PFSK-1 (cell line): ENCODE results near the gene TMIE.

ENCODE experiments used
- FOXP2 ChIP-seq: optimal IDR thresholded peaks from 2 replicates; pipeline ENCODE3; 2011; ENCODE audit warnings: borderline replicate concordance, control low read depth, inconsistent platforms; ENCODE audit not compliant: insufficient read depth; ENCODE audit errors: extremely low read length, extremely low read depth
- POLR2AphosphoS5 ChIP-seq: IDR thresholded peaks from 2 replicates; pipeline ENCODE4 v1.6.1; 2012; ENCODE audit warnings: low read depth, mild to moderate bottlenecking, control low read depth, low read length, moderate library complexity
- SIN3A ChIP-seq: IDR thresholded peaks from 2 replicates; pipeline ENCODE4 v1.6.1; 2012; ENCODE audit warnings: mild to moderate bottlenecking, low read length, moderate library complexity, borderline replicate concordance; ENCODE audit not compliant: insufficient read depth
- TAF1 ChIP-seq: IDR thresholded peaks from 2 replicates; pipeline ENCODE4 v1.6.1; 2012; ENCODE audit warnings: low read length, control low read depth, borderline replicate concordance; ENCODE audit not compliant: insufficient read depth
- TF ChIP-seq, protein P1 (sequence below), 2 experiments: IDR thresholded peaks; 2 replicates each; pipeline versions ENCODE4 v1.6.1 to v1.8.0; 2011 to 2012; ENCODE audit warnings: low read depth in 2 of 2, low read length in 2 of 2, control low read depth in 1 of 2, inconsistent platforms in 1 of 2, mild to moderate bottlenecking in 1 of 2, moderate library complexity in 1 of 2; ENCODE audit not compliant: insufficient read depth in 1 of 2

DNA sequence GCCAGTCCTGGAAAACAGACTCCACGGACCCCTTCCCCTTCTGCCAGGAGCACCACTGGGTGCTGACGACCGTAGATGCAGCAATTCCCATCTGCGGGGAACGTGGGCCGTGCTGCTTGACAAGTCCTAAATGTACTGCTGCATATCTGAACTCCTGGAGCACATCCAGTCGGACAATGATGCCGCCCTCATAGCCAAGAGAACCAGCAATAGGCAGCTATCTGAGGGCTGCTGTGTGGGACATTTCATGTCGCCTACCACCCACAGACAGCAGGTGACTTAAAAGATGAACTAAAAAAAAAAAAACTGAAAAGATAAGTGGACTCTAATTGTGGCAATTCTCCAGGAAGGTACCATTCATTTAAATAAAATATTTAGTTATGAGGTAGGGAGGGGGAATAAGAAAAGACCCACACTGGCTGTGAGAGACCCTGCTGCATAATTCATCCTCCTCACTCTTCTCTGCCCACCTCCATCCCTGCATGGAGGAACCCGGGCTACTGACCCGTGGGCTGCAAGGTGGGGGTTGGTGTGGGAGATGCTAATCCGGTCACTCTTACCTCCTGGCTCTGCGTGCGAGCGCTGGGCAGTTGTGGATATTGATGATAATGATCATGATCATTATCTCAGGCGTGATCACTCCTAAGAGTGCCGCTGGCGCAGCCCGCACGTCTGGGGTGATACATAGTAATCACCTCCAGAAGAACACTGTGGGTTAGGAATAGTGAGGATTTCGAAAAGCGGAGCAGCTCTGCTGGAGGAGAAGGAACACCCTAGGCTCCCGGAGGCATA, 36.0 kb upstream of the TMIE start:
- TF ChIP-seq TAF1 = no peak
- TF ChIP-seq, protein P1, sequence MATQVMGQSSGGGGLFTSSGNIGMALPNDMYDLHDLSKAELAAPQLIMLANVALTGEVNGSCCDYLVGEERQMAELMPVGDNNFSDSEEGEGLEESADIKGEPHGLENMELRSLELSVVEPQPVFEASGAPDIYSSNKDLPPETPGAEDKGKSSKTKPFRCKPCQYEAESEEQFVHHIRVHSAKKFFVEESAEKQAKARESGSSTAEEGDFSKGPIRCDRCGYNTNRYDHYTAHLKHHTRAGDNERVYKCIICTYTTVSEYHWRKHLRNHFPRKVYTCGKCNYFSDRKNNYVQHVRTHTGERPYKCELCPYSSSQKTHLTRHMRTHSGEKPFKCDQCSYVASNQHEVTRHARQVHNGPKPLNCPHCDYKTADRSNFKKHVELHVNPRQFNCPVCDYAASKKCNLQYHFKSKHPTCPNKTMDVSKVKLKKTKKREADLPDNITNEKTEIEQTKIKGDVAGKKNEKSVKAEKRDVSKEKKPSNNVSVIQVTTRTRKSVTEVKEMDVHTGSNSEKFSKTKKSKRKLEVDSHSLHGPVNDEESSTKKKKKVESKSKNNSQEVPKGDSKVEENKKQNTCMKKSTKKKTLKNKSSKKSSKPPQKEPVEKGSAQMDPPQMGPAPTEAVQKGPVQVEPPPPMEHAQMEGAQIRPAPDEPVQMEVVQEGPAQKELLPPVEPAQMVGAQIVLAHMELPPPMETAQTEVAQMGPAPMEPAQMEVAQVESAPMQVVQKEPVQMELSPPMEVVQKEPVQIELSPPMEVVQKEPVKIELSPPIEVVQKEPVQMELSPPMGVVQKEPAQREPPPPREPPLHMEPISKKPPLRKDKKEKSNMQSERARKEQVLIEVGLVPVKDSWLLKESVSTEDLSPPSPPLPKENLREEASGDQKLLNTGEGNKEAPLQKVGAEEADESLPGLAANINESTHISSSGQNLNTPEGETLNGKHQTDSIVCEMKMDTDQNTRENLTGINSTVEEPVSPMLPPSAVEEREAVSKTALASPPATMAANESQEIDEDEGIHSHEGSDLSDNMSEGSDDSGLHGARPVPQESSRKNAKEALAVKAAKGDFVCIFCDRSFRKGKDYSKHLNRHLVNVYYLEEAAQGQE (IDR thresholded peaks at IDR 0.05; ENCODE audit: insufficient read depth in 1 of 2, low read depth in 2 of 2, low read length in 2 of 2) = no peak
- TF ChIP-seq POLR2AphosphoS5 = no peak
- no peak for TF ChIP-seq FOXP2
- TF ChIP-seq SIN3A = no peak
